ENCODE results near the gene SETSIP.

DNA sequence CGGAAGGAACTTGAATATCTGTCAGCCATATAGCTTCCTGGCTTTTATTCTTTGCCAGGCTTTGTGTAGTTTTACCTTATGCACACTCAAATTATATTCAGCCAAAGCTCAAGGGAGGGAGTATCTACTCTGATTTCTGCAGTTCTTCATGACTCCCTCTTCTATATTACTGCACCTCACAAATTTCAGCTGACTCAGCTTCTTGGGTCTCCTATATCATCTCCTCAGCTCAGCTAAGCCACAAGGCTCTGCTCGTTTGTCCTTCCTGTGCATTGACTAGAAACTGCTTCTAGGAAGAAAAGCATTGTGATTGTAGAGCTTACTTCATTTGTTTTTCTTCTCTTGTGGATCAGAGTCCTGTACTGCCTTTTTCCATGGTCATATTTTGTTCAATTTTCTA, 42.3 kb upstream of the SETSIP start:
- TF ChIP-seq, protein P1, sequence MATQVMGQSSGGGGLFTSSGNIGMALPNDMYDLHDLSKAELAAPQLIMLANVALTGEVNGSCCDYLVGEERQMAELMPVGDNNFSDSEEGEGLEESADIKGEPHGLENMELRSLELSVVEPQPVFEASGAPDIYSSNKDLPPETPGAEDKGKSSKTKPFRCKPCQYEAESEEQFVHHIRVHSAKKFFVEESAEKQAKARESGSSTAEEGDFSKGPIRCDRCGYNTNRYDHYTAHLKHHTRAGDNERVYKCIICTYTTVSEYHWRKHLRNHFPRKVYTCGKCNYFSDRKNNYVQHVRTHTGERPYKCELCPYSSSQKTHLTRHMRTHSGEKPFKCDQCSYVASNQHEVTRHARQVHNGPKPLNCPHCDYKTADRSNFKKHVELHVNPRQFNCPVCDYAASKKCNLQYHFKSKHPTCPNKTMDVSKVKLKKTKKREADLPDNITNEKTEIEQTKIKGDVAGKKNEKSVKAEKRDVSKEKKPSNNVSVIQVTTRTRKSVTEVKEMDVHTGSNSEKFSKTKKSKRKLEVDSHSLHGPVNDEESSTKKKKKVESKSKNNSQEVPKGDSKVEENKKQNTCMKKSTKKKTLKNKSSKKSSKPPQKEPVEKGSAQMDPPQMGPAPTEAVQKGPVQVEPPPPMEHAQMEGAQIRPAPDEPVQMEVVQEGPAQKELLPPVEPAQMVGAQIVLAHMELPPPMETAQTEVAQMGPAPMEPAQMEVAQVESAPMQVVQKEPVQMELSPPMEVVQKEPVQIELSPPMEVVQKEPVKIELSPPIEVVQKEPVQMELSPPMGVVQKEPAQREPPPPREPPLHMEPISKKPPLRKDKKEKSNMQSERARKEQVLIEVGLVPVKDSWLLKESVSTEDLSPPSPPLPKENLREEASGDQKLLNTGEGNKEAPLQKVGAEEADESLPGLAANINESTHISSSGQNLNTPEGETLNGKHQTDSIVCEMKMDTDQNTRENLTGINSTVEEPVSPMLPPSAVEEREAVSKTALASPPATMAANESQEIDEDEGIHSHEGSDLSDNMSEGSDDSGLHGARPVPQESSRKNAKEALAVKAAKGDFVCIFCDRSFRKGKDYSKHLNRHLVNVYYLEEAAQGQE (IDR thresholded peaks at IDR 0.05; ENCODE audit: insufficient replicate concordance, low read depth), result no peak
- TF ChIP-seq, protein P2, sequence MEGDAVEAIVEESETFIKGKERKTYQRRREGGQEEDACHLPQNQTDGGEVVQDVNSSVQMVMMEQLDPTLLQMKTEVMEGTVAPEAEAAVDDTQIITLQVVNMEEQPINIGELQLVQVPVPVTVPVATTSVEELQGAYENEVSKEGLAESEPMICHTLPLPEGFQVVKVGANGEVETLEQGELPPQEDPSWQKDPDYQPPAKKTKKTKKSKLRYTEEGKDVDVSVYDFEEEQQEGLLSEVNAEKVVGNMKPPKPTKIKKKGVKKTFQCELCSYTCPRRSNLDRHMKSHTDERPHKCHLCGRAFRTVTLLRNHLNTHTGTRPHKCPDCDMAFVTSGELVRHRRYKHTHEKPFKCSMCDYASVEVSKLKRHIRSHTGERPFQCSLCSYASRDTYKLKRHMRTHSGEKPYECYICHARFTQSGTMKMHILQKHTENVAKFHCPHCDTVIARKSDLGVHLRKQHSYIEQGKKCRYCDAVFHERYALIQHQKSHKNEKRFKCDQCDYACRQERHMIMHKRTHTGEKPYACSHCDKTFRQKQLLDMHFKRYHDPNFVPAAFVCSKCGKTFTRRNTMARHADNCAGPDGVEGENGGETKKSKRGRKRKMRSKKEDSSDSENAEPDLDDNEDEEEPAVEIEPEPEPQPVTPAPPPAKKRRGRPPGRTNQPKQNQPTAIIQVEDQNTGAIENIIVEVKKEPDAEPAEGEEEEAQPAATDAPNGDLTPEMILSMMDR (IDR thresholded peaks at IDR 0.05; ENCODE audit: insufficient read depth, low read length), result no peak
- no peak for TF ChIP-seq GABPA (IDR thresholded peaks at IDR 0.05; ENCODE audit: low read depth)
- no peak for TF ChIP-seq POLR2AphosphoS5 (IDR thresholded peaks at IDR 0.05; ENCODE audit: low read depth)
- TF ChIP-seq SPI1 (IDR thresholded peaks at IDR 0.05; ENCODE audit: borderline replicate concordance, low read depth), result no peak
